ENCODE data around the gene MYCBPAP. TPM values are rescaled to one million over a fixed set of nuclear protein-coding genes. Genes with fewer than 3 reads are reported as not detected.

The MYCBPAP gene
- total RNA-seq, 2 experiments from 2014 or later = 4.0 to 4.4 TPM

- no peak for DNase-seq
- Mint-ChIP-seq H3K36me3 (peaks cover 4% of the 10 kb centered on the region), H3K4me1 (peaks cover 1% of the 10 kb centered on the region), H3K4me3 (no peak overlapping the region), H3K9me3 (no peaks in the 10 kb centered on the region), H3K27ac (no peak overlapping the region), H3K27me3 (no peaks in the 10 kb centered on the region)
- POLR2A ChIA-PET = no interaction called here
- no peak for ATAC-seq (ENCODE audit: low read depth)
These were observed 20.8 kb upstream of the MYCBPAP start for GRCh38 chr17:50487213-50488096.

GRCh38 chr17:50488880-50489279 is 19.4 kb upstream of the MYCBPAP start:
- Mint-ChIP-seq H3K27me3 (no peaks in the 10 kb centered on the region), H3K27ac (no peak overlapping the region), H3K9me3 (no peaks in the 10 kb centered on the region), H3K4me3 (no peak overlapping the region), H3K4me1 (no peaks in the 10 kb centered on the region), H3K36me3 (peaks cover 4% of the 10 kb centered on the region)
- no peak for ATAC-seq (ENCODE audit: low read depth)
- DNase-seq = no peak
- POLR2A ChIA-PET = no interaction called here

GRCh38 chr17:50491505-50491904 is 16.7 kb upstream of the MYCBPAP start:
- POLR2A ChIA-PET = no interaction called here
- Mint-ChIP-seq H3K27ac (no peak overlapping the region), H3K9me3 (no peaks in the 10 kb centered on the region), H3K36me3 (no peaks in the 10 kb centered on the region), H3K27me3 (no peaks in the 10 kb centered on the region), H3K4me3 (no peak overlapping the region), H3K4me1 (no peaks in the 10 kb centered on the region)
- DNase-seq (no peak), ATAC-seq (ENCODE audit: low read depth) (no peak)

- no peak overlapping the region for H3K4me3 Mint-ChIP-seq
- H3K27ac Mint-ChIP-seq = no peak overlapping the region
- no peaks in the 10 kb centered on the region for H3K9me3 Mint-ChIP-seq
- POLR2A ChIA-PET = no interaction called here
- DNase-seq (no peak), ATAC-seq (ENCODE audit: low read depth) (no peak)
- H3K27me3 Mint-ChIP-seq = no peaks in the 10 kb centered on the region
- no peaks in the 10 kb centered on the region for H3K4me1 Mint-ChIP-seq
- H3K36me3 Mint-ChIP-seq = no peaks in the 10 kb centered on the region
These were observed 16.0 kb upstream of the MYCBPAP start for GRCh38 chr17:50492214-50492613.

DNA sequence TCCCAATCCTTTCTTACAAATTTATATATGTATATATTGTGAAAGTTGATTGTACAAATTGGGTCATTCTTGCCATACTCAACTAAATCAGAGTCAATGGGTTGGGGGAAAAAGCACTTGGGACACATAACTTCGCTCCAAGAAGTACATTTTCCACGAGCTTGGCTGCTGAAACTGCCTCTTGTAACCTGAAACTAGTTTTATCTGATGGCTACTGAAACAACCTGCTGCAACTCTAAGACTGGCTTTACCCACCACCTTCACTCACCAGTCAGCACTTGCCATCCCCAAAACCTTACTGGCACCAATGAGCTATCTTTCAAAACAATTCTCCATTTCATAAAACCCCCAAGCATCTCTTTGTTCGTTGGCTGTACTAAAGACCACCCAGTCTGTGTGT is 14.5 kb upstream of the MYCBPAP start:
- POLR2A ChIA-PET = no interaction called here
- H3K4me1 Mint-ChIP-seq = no peaks in the 10 kb centered on the region
- H3K36me3 Mint-ChIP-seq = no peaks in the 10 kb centered on the region
- H3K4me3 Mint-ChIP-seq = no peak overlapping the region
- H3K27me3 Mint-ChIP-seq = no peaks in the 10 kb centered on the region
- ATAC-seq (ENCODE audit: low read depth) (no peak), DNase-seq (no peak)
- no peak overlapping the region for H3K27ac Mint-ChIP-seq
- no peaks in the 10 kb centered on the region for H3K9me3 Mint-ChIP-seq

- Mint-ChIP-seq H3K4me1 (no peaks in the 10 kb centered on the region), H3K9me3 (no peaks in the 10 kb centered on the region), H3K4me3 (no peak overlapping the region), H3K36me3 (no peaks in the 10 kb centered on the region), H3K27ac (no peak overlapping the region), H3K27me3 (no peaks in the 10 kb centered on the region)
- DNase-seq = no peak
- POLR2A ChIA-PET = no interaction called here
- no peak for ATAC-seq (ENCODE audit: low read depth)
These were observed 12.9 kb upstream of the MYCBPAP start for GRCh38 chr17:50495217-50495823.

GRCh38 chr17:50495918-50496317 is 12.3 kb upstream of the MYCBPAP start:
- H3K27ac Mint-ChIP-seq = no peak overlapping the region
- ATAC-seq (ENCODE audit: low read depth) (no peak), DNase-seq (no peak)
- POLR2A ChIA-PET = no interaction called here
- no peaks in the 10 kb centered on the region for H3K4me1 Mint-ChIP-seq
- H3K9me3 Mint-ChIP-seq = no peaks in the 10 kb centered on the region
- no peaks in the 10 kb centered on the region for H3K27me3 Mint-ChIP-seq
- H3K36me3 Mint-ChIP-seq = no peaks in the 10 kb centered on the region
- no peak overlapping the region for H3K4me3 Mint-ChIP-seq

DNA sequence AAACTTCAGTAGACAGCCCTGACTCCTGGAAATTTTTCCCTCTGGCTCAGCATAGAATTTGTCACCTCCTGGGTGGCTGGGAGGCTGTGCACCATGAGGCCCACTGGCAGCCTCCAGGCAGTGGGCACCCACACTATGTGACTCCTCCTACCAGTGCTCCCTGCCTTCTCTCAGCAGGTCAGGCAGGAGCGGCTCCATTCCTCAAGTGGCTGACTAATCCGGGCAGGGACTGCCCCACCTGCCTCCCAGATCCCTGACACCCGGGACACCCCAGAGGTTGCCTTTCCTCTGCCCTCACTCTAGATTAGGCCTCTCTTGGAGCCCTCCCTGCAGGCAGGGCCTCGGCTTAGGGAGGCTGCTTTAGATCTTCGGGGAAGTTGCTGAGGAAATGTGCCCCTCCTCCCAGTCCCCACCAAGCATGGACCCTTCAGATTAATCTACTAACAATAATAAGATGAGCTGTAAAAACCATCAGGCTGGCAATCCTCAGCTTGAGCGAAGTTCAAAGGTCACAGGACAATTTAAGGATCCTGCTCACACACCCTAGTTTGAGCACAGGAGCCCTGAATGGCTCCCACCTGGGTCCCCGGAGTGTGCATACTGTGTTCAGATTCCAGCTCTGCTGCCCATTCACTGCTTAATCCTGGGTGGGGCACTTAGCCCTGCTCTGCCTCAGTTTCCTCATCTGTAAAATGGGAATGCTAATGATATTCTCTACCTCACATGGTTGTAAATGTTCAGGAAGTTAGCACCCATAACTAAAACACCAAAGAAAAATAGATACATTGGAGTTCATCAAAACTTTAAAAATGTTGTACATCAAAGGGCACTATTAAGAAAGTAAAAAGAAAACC is 10.0 kb upstream of the MYCBPAP start:
- Mint-ChIP-seq H3K4me3 (no peak overlapping the region), H3K27me3 (no peaks in the 10 kb centered on the region)
- DNase-seq = no peak

DNA sequence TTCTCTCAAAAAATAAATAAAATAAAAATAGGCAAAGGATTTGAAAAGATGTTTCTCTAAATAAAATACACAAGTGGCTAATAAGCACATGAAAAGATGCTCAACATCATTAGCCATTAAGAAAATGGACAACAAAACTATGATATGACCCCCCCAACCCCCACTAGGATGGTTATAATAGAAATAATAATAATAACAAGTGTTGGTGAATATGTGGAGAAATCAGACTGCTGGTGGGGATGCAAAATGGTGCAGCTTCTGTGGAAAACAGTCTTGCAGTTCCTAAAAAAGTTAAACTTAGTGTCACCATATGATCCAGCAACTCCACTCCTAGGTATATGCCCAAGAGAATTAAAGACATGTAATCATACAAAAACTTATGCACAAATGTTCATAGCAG is 9.0 kb upstream of the MYCBPAP start:
- H3K4me3 Mint-ChIP-seq = no peak overlapping the region
- H3K36me3 Mint-ChIP-seq = no peaks in the 10 kb centered on the region
- H3K27ac Mint-ChIP-seq = no peak overlapping the region
- peaks cover 7% of the 10 kb centered on the region for H3K4me1 Mint-ChIP-seq
- DNase-seq (no peak), ATAC-seq (ENCODE audit: low read depth) (no peak)
- no peaks in the 10 kb centered on the region for H3K9me3 Mint-ChIP-seq
- peaks cover 5% of the 10 kb centered on the region for H3K27me3 Mint-ChIP-seq
- POLR2A ChIA-PET = no interaction called here

More for the DNA sequence above, 10.0 kb upstream of the MYCBPAP start:
- POLR2A ChIA-PET = no interaction called here
- H3K9me3 Mint-ChIP-seq = no peaks in the 10 kb centered on the region
- no peaks in the 10 kb centered on the region for H3K36me3 Mint-ChIP-seq
- no peak for ATAC-seq (ENCODE audit: low read depth)
- H3K27ac Mint-ChIP-seq = no peak overlapping the region
- no peaks in the 10 kb centered on the region for H3K4me1 Mint-ChIP-seq

DNA sequence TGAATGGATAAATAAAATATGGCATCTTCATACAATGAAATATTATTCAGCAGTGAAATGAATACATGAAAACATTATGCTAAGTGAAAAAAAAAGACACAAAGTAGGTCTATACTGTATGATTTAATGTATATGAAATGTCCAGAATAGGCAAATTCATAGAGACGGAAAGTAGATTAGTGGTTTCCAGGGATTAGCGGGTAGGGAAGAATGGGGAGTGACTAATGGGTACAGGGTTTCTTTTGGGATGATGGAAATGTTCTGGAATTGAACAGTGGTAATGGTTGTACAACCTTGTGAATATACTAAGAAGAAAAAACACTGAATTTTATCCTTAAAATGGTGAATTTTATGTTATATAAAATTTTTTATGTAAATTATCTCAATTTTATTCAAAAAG is 8.5 kb upstream of the MYCBPAP start:
- no peak overlapping the region for H3K27ac Mint-ChIP-seq
- H3K36me3 Mint-ChIP-seq = no peaks in the 10 kb centered on the region
- H3K4me3 Mint-ChIP-seq = no peak overlapping the region
- DNase-seq (no peak), ATAC-seq (ENCODE audit: low read depth) (no peak)
- peaks cover 10% of the 10 kb centered on the region for H3K4me1 Mint-ChIP-seq
- peaks cover 5% of the 10 kb centered on the region for H3K27me3 Mint-ChIP-seq
- H3K9me3 Mint-ChIP-seq = no peaks in the 10 kb centered on the region
- POLR2A ChIA-PET = no interaction called here

GRCh38 chr17:50501054-50501453 is 7.2 kb upstream of the MYCBPAP start:
- H3K9me3 Mint-ChIP-seq = no peaks in the 10 kb centered on the region
- no peak for ATAC-seq (ENCODE audit: low read depth)
- no peaks in the 10 kb centered on the region for H3K36me3 Mint-ChIP-seq
- POLR2A ChIA-PET = no interaction called here
- H3K4me1 Mint-ChIP-seq = peaks cover 14% of the 10 kb centered on the region
- peaks cover 10% of the 10 kb centered on the region for H3K27me3 Mint-ChIP-seq
- H3K27ac Mint-ChIP-seq = no peak overlapping the region
- no peak overlapping the region for H3K4me3 Mint-ChIP-seq
- DNase-seq = no peak

GRCh38 chr17:50502301-50502990 is 5.8 kb upstream of the MYCBPAP start:
- no peak for DNase-seq
- Mint-ChIP-seq H3K36me3 (no peaks in the 10 kb centered on the region), H3K4me3 (no peak overlapping the region), H3K9me3 (no peaks in the 10 kb centered on the region), H3K27ac (no peak overlapping the region), H3K4me1 (peaks cover 14% of the 10 kb centered on the region), H3K27me3 (peaks cover 10% of the 10 kb centered on the region)
- POLR2A ChIA-PET = interaction anchor here (1.2 kb wide), 1 partner anchor 23 kb away, joined by 3 read pairs; no protein-coding TSS in a partner anchor
- ATAC-seq (ENCODE audit: low read depth) = no peak

GRCh38 chr17:50505591-50506130 is 2.6 kb upstream of the MYCBPAP start:
- ATAC-seq (ENCODE audit: low read depth) (no peak), DNase-seq (no peak)
- no peak overlapping the region for H3K27ac Mint-ChIP-seq
- H3K27me3 Mint-ChIP-seq = peaks cover 10% of the 10 kb centered on the region
- no peak overlapping the region for H3K4me3 Mint-ChIP-seq
- H3K36me3 Mint-ChIP-seq = no peaks in the 10 kb centered on the region
- POLR2A ChIA-PET = no interaction called here
- H3K4me1 Mint-ChIP-seq = peaks cover 29% of the 10 kb centered on the region
- H3K9me3 Mint-ChIP-seq = no peaks in the 10 kb centered on the region

All from activated naive CD8-positive, alpha-beta T cell treated with anti-CD3 and anti-CD28 coated beads, Interleukin-2, amount 10 ng/mL, durations not matched to agents 7 days and 5 days (primary cell).